GM20431 (cell line): ENCODE measurements around the gene DDX31.

Source experiments
- in situ Hi-C: fragments of 300-500 bp; cut with MseI, MboI; formaldehyde crosslinking; loops from one replicate; pipeline ENCODE4 v1.15.0; 2020; ENCODE audit warnings: low sequenced_read_pairs; ENCODE audit not compliant: unreplicated experiment

Gene DDX31

GRCh38 chr9:132556235-132556634 is 113.5 kb downstream of the DDX31 start:
- in situ Hi-C loops, result no loop called here

- in situ Hi-C loops, result no loop called here
Observed at GRCh38 chr9:132555528-132555927, 114.3 kb downstream of the DDX31 start.

GRCh38 chr9:132554755-132555154 is 115.0 kb downstream of the DDX31 start:
- in situ Hi-C loops, result no loop called here

GRCh38 chr9:132552041-132552440 is 117.7 kb downstream of the DDX31 start:
- in situ Hi-C loops, result no loop called here

GRCh38 chr9:132551556-132551955 is 118.2 kb downstream of the DDX31 start:
- in situ Hi-C loops, result no loop called here

GRCh38 chr9:132548751-132549640 is 120.8 kb downstream of the DDX31 start:
- in situ Hi-C loops, result no loop called here

- in situ Hi-C loops, result no loop called here
Observed at GRCh38 chr9:132547976-132548730, 121.6 kb downstream of the DDX31 start.

- in situ Hi-C loops, result no loop called here
Observed at GRCh38 chr9:132547436-132547835, 122.3 kb downstream of the DDX31 start.

- in situ Hi-C loops, result no loop called here
Observed at GRCh38 chr9:132547052-132547431, 122.7 kb downstream of the DDX31 start.

- in situ Hi-C loops, result no loop called here
Observed at GRCh38 chr9:132546148-132547051, 123.4 kb downstream of the DDX31 start.

GRCh38 chr9:132545578-132545977 is 124.2 kb downstream of the DDX31 start:
- in situ Hi-C loops, result no loop called here

- in situ Hi-C loops, result no loop called here
Observed at GRCh38 chr9:132543960-132544359, 125.8 kb downstream of the DDX31 start.

GRCh38 chr9:132543251-132543650 is 126.5 kb downstream of the DDX31 start:
- in situ Hi-C loops, result no loop called here
